Measurements from ENCODE around the gene TMCO2.

Gene TMCO2

DNA sequence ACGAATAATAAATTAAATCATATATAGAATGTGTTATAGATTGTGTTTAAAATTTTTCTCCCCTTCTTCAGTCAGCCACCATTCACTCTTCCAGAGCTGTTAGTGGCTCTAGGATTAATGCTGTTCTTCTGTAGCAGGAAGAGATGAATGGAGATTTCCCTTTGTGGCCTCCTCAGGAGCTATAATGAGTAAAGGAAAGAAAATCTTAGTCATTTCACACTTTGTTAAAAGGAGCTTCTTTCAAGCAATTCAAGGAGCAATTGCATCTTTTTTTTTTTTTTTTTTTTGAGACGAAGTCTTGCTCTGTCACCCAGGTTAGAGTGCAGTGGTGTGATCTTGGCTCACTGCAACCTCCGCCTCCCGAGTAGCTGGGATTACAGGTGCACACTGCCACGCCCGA lies 23.7 kb upstream of the TMCO2 start:
- DNase-seq (ENCODE audit: low read depth), result peak; percentile 41
- H3K4me3 ChIP-seq (ENCODE audit: low read depth, low read length), result no peak overlapping the region
- TF ChIP-seq CTCF (IDR thresholded peaks at IDR 0.05; ENCODE audit: insufficient read depth, low read depth, low read length, missing control alignments), result no peak

- DNase-seq (ENCODE audit: low read depth), result no peak
- TF ChIP-seq CTCF (IDR thresholded peaks at IDR 0.05; ENCODE audit: insufficient read depth, low read depth, low read length, missing control alignments), result no peak
- no peak overlapping the region for H3K4me3 ChIP-seq (ENCODE audit: low read depth, low read length)
Observed at GRCh38 chr1:40226192-40226591, 21.5 kb upstream of the TMCO2 start.

DNA sequence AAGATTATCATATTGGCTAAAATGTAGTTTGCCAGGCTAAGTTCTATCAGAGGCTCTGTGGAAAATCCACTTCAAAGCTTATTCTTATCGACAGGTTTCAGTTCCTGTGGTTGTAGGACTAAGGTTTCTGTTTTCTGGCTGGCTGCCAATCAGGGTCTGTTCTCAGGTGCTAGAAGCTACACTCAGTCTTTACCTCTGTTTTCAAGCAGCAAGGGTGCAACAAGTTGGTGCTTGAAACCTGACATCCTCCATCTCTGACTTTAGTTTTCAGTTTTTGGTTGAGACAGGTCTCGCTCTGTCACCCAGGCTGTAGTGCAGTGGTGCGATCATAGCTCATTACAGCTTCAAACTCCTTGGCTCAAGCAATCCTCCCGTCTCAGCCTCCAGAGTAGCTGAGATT lies 15.3 kb upstream of the TMCO2 start:
- peak; percentile 98 for DNase-seq (ENCODE audit: low read depth)
- no peak for TF ChIP-seq CTCF (IDR thresholded peaks at IDR 0.05; ENCODE audit: insufficient read depth, low read depth, low read length, missing control alignments)

DNA sequence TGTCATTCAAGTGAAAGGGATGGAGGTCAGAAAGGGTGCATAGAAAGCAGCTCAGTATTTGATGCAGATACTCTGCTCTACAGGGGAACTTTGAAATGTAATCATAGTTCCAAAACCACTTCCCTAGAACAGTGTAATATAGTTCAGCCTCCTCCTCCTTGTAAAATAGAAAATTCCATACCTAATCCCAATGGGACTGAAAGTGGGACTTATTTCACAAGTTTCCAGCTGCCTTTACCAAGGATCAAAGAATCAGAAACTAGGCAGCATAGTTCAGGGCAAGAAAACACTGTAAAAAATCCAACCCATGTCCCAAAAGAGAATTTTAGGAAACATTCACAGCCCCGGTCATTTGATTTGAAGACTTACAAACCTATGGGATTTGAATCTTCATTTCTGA lies 8.1 kb upstream of the TMCO2 start:
- no peak for TF ChIP-seq CTCF (IDR thresholded peaks at IDR 0.05; ENCODE audit: insufficient read depth, low read depth, low read length, missing control alignments)
- H3K4me3 ChIP-seq (ENCODE audit: low read depth, low read length), result no peak overlapping the region
- no peak for DNase-seq (ENCODE audit: low read depth)

More for the DNA sequence above, 15.3 kb upstream of the TMCO2 start:
- H3K4me3 ChIP-seq (ENCODE audit: low read depth, low read length), result no peak overlapping the region

DNA sequence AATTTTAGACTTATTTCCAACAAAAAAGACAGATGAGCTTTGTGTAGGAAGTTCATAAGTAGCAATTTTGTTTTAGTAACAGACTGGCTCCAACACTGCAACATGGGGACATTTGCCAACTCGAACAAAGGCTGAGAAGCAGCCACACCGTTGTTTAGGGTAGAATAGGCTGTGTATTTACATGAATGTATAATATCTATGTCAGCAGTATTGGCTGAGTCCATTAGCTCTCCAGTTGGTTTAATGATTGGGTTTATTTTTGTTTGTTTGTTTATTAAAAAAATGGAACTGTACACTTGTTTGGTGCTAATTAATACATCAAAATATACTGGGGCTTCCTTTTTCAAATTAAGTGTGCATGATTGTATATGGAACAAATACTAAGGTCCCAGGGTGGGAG lies 7.3 kb upstream of the TMCO2 start:
- DNase-seq (ENCODE audit: low read depth), result no peak
- TF ChIP-seq CTCF (IDR thresholded peaks at IDR 0.05; ENCODE audit: insufficient read depth, low read depth, low read length, missing control alignments), result no peak
- no peak overlapping the region for H3K4me3 ChIP-seq (ENCODE audit: low read depth, low read length)

GRCh38 chr1:40241362-40241761 lies 6.4 kb upstream of the TMCO2 start:
- TF ChIP-seq CTCF (IDR thresholded peaks at IDR 0.05; ENCODE audit: insufficient read depth, low read depth, low read length, missing control alignments), result no peak
- no peak for DNase-seq (ENCODE audit: low read depth)
- H3K4me3 ChIP-seq (ENCODE audit: low read depth, low read length), result no peak overlapping the region

- H3K4me3 ChIP-seq (ENCODE audit: low read depth, low read length), result no peak overlapping the region
- no peak for DNase-seq (ENCODE audit: low read depth)
- no peak for TF ChIP-seq CTCF (IDR thresholded peaks at IDR 0.05; ENCODE audit: insufficient read depth, low read depth, low read length, missing control alignments)
Observed at GRCh38 chr1:40243351-40243750, 4.4 kb upstream of the TMCO2 start.
